BJ (cell line): ENCODE measurements around the gene PDZRN3. TPM values are rescaled to one million over a fixed set of nuclear protein-coding genes. Genes with fewer than 3 reads are reported as not detected.

Source experiments
- CTCF ChIA-PET: fragments of 350-600 bp; formaldehyde crosslinking; extraction: SDS; loops from one replicate; lab custom pipeline; 2021; ENCODE audit warnings: antibody characterized with exemption, inconsistent platforms; lab: Yijun Ruan, JAX
- POLR2A ChIA-PET: fragments of 300-600 bp; sonication (Branson Sonifier 250); formaldehyde crosslinking; extraction: SDS; loops from one replicate; lab custom pipeline; 2021; ENCODE audit warnings: antibody characterized with exemption; lab: Charles Lee
- DNase-seq: peaks from one replicate; pipeline ENCODE4 v3.0.0-alpha.2; 2011; ENCODE audit warnings: low read depth
- H3K27me3 ChIP-seq: 2 replicates; pipeline ENCODE4 v1.6.0; 2011; ENCODE audit warnings: low read length; ENCODE audit not compliant: control insufficient read depth, insufficient read depth
- H3K36me3 ChIP-seq: 2 replicates; pipeline ENCODE4 v1.5.1; 2011; ENCODE audit warnings: low read length; ENCODE audit not compliant: control insufficient read depth, insufficient read depth
- H3K4me3 ChIP-seq: 2 replicates; pipeline ENCODE4 v1.5.1; 2011; ENCODE audit warnings: low read depth, mild to moderate bottlenecking, control low read depth, low read length
- polyA plus RNA-seq: library from polyadenylated mRNA; depleted of rRNA; stranded (reverse); fragments of >200 nt; gene quantifications from 2 replicates; pipeline ENCODE4 v1.2.3, GENCODE V29; 2011
- TF ChIP-seq, protein P1 (sequence below): IDR thresholded peaks from 2 replicates; pipeline ENCODE4 v1.5.1; 2011; ENCODE audit warnings: low read depth, mild to moderate bottlenecking, control low read depth, inconsistent platforms, low read length, moderate library complexity; ENCODE audit not compliant: insufficient read depth

The PDZRN3 gene
- polyA plus RNA-seq, 1 experiment: 4.9 TPM

- CTCF ChIA-PET: interaction anchor here (0.9 to 6.0 kb wide), 6 partner anchors 78 to 227 kb away, joined by 3 to 55 read pairs (median 4); no protein-coding TSS in a partner anchor
- Histone ChIP-seq H3K27me3 (no peaks in the 10 kb centered on the region), H3K36me3 (no peaks in the 10 kb centered on the region), H3K4me3 (peak overlapping the region; percentile 80)
- POLR2A ChIA-PET: interaction anchor here (0.5 to 1.0 kb wide), 3 partner anchors 35 to 115 kb away, joined by 3 to 6 read pairs (median 6); no protein-coding TSS in a partner anchor
- TF ChIP-seq, protein P1, sequence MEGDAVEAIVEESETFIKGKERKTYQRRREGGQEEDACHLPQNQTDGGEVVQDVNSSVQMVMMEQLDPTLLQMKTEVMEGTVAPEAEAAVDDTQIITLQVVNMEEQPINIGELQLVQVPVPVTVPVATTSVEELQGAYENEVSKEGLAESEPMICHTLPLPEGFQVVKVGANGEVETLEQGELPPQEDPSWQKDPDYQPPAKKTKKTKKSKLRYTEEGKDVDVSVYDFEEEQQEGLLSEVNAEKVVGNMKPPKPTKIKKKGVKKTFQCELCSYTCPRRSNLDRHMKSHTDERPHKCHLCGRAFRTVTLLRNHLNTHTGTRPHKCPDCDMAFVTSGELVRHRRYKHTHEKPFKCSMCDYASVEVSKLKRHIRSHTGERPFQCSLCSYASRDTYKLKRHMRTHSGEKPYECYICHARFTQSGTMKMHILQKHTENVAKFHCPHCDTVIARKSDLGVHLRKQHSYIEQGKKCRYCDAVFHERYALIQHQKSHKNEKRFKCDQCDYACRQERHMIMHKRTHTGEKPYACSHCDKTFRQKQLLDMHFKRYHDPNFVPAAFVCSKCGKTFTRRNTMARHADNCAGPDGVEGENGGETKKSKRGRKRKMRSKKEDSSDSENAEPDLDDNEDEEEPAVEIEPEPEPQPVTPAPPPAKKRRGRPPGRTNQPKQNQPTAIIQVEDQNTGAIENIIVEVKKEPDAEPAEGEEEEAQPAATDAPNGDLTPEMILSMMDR: no peak
- no peak for DNase-seq
Observed at GRCh38 chr3:73621388-73621787, 3.4 kb downstream of the PDZRN3 start.

DNA sequence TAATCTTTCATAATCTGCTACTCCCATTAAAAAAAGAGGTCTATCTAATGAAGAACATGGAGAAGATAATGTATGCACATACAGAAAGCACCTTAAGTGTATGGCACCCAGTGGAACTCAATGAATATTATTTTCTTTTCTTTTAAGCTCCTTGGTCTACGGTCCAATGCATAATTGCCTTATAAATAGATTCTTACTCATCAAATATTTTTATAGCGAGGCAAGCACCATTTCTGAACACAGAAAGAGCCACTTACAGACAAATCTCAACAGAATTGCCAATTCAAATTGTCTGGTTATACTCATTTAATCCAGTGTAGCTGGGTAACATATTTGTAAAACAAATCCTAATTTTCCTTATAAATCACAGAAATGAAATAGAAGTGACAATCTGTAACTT, 6.3 kb downstream of the PDZRN3 start:
- no peak overlapping the region for H3K4me3 ChIP-seq
- no peaks in the 10 kb centered on the region for H3K36me3 ChIP-seq
- DNase-seq: no peak
- CTCF ChIA-PET: interaction anchor here (0.6 to 1.4 kb wide), 7 partner anchors 9 to 110 kb away, joined by 3 to 4 read pairs (median 3); no protein-coding TSS in a partner anchor
- no peaks in the 10 kb centered on the region for H3K27me3 ChIP-seq
- POLR2A ChIA-PET: interaction anchor here (0.6 kb wide), 1 partner anchor 63 kb away, joined by 3 read pairs; no protein-coding TSS in a partner anchor
- TF ChIP-seq, protein P1: no peak

DNA sequence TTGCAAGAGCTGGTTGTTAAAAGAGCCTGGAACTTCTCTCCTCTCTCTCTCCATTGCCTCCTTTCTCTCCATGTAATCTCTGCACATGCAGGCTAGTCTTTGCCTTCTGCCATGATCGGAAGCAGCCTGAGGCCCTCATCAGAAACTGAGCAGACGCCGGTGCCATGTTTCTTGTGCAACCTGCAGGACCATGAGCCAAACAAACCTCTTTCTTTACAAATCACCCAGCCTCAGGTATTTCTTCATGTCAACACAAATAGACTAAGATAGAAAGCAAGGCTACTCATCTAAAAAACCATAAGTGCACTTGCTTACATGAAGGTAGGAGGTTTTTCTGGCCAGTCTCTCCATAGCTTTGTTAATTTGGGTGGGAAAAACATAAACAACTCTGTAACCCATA, 8.7 kb downstream of the PDZRN3 start:
- TF ChIP-seq, protein P1: no peak
- no peak overlapping the region for H3K4me3 ChIP-seq
- H3K36me3 ChIP-seq: no peaks in the 10 kb centered on the region
- H3K27me3 ChIP-seq: no peaks in the 10 kb centered on the region
- ChIA-PET POLR2A (no interaction called here), CTCF (interaction anchor here (1.3 kb wide), 1 partner anchor 11 kb away, joined by 7 read pairs; no protein-coding TSS in a partner anchor)
- no peak for DNase-seq

DNA sequence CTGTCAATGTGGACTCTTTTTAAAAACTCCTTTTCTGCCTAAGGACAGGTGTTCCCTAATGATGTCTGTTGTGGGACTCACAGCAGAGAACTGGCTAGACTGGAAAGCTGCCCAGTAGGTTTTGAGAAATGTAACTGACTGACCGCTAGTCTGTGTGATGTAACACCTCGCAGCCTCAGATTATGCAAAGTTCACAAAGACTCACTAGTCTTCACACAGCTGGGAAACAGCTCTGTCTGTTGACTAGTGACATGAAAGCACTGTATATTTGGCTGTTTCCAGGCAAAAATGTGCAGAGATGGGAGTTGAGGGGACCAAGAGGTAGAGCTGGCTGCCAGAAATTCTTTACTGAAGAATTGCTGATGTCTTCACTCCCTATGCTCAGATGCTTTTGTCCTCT, 10.3 kb downstream of the PDZRN3 start:
- DNase-seq: no peak
- Histone ChIP-seq H3K27me3 (no peaks in the 10 kb centered on the region), H3K4me3 (no peak overlapping the region), H3K36me3 (no peaks in the 10 kb centered on the region)
- ChIA-PET CTCF (interaction anchor here (0.6 to 3.4 kb wide), 5 partner anchors 10 to 178 kb away, joined by 3 to 13 read pairs (median 10); partner anchors contain the start of gene PDZRN3), POLR2A (no interaction called here)
- TF ChIP-seq, protein P1: no peak

GRCh38 chr3:73611176-73611575, 13.6 kb downstream of the PDZRN3 start:
- Histone ChIP-seq H3K27me3 (no peaks in the 10 kb centered on the region), H3K4me3 (no peak overlapping the region), H3K36me3 (peaks cover 2% of the 10 kb centered on the region)
- no peak for DNase-seq
- POLR2A ChIA-PET: no interaction called here
- CTCF ChIA-PET: no interaction called here
- TF ChIP-seq, protein P1: no peak
